K562 (cell line): Measurements from ENCODE around the gene SPRYD7. TPM values are rescaled to one million over a fixed set of nuclear protein-coding genes. Genes with fewer than 3 reads are reported as not detected.

ENCODE experiments used
- ARID3B ChIP-seq: fragments of 250-450 bp; sonication (Bioruptor Pico); IDR thresholded peaks from 2 replicates; pipeline ENCODE4 v1.4.0; 2020; ENCODE audit warnings: borderline replicate concordance
- CUX1 ChIP-seq: fragments of 200-800 bp; sonication (Bioruptor generic); IDR thresholded peaks from 2 replicates; pipeline ENCODE4 v1.6.1; 2016; ENCODE audit warnings: missing genetic modification characterization, missing compliant biosample characterization
- SNAPC5 ChIP-seq: fragments of 250-450 bp; sonication (Bioruptor Pico); IDR thresholded peaks from 2 replicates; pipeline ENCODE4 v1.8.0; 2021; ENCODE audit warnings: moderate library complexity, mild to moderate bottlenecking, inconsistent platforms
- TFAP4 ChIP-seq: sonication (generic); formaldehyde crosslinking; IDR thresholded peaks from 2 replicates; pipeline ENCODE4 v1.8.0; 2022; ENCODE audit warnings: missing genetic modification reagents, mild to moderate bottlenecking, moderate library complexity, borderline replicate concordance
- U2AF2 ChIP-seq: fragments of 200-400 bp; formaldehyde crosslinking; optimal IDR thresholded peaks from 2 replicates; pipeline ENCODE3; 2017; ENCODE audit warnings: low read depth, mild to moderate bottlenecking, low read length
- polyA plus RNA-seq, 8 experiments: library from polyadenylated mRNA; depleted of rRNA in 4 of 8; stranded (reverse) in 5 of 8; unstranded in 3 of 8; fragments of >200 nt; fragmentation: Nextera tagmentation in 2 of 8; fragmentation: Illumina TruSeq in 1 of 8; extraction: Ambion mirVana in 2 of 8; extraction: Trizol in 1 of 8; gene quantifications; 2 replicates each; pipeline versions ENCODE4 v1.2.1 to v1.2.3, GENCODE V29; 2011 to 2014; ENCODE audit warnings: inconsistent platforms in 1 of 8, missing spikeins in 1 of 8
- total RNA-seq, 7 experiments: library from RNA; depleted of rRNA in 6 of 7; stranded (reverse); fragments of >200 nt in 6 of 7; fragmentation: Illumina TruSeq in 2 of 7; extraction: Trizol in 2 of 7; gene quantifications; 2 replicates each; pipeline versions ENCODE4 v1.2.1 to v1.2.3, GENCODE V29; 2011 to 2021; ENCODE audit warnings: low replicate concordance in 1 of 7

Gene SPRYD7
- total and polyA plus RNA-seq, 9 of the 15 experiments (the other 6 are each of a cell fraction or from before 2014, with no cell fraction given): 4.3 to 11.0 (median 7.9) TPM

- TF ChIP-seq CUX1 (CRISPR knock-in tag): no peak
- no peak for TF ChIP-seq U2AF2
- TF ChIP-seq TFAP4 (CRISPR knock-in tag): no peak
- TF ChIP-seq ARID3B (CRISPR knock-in tag): no peak
- no peak for TF ChIP-seq SNAPC5 (CRISPR knock-in tag)
These were observed 37.3 kb downstream of the SPRYD7 start (continued) for GRCh38 chr13:49898792-49899191.
